H9 (cell line): ENCODE measurements around the gene KIAA0825. TPM values are rescaled to one million over a fixed set of nuclear protein-coding genes. Genes with fewer than 3 reads are reported as not detected.
A peak's percentile ranks its signal among the peaks of the same experiment; 100 is the strongest.

ENCODE experiments used
- DNase-seq: peaks from one replicate; pipeline ENCODE4 v3.0.0-alpha.2; 2017
- H2AFZ ChIP-seq: one replicate; pipeline ENCODE4 v1.6.1; 2013; ENCODE audit warnings: mild to moderate bottlenecking, low read length, control low read depth, moderate library complexity
- H2AK5ac ChIP-seq: 2 replicates; pipeline ENCODE4 v1.6.1; 2013; ENCODE audit warnings: low read length, control low read depth, mixed read lengths; ENCODE audit not compliant: insufficient read length
- H2BK120ac ChIP-seq: one replicate; pipeline ENCODE4 v1.6.1; 2013; ENCODE audit warnings: low read depth, mild to moderate bottlenecking, low read length, control low read depth, inconsistent platforms; ENCODE audit not compliant: poor library complexity, severe bottlenecking
- H2BK12ac ChIP-seq: 2 replicates; pipeline ENCODE4 v1.6.1; 2013; ENCODE audit warnings: low read length, control low read depth, mixed read lengths, low read depth; ENCODE audit not compliant: insufficient read length
- H2BK15ac ChIP-seq: 2 replicates; pipeline ENCODE4 v1.6.1; 2013; ENCODE audit warnings: low read depth, low read length, control low read depth
- H2BK20ac ChIP-seq: one replicate; pipeline ENCODE4 v1.6.1; 2013; ENCODE audit warnings: low read depth, mild to moderate bottlenecking, low read length, control low read depth, inconsistent platforms; ENCODE audit not compliant: poor library complexity, severe bottlenecking
- H2BK5ac ChIP-seq: 2 replicates; pipeline ENCODE4 v1.6.1; 2013; ENCODE audit warnings: low read length, control low read depth, mixed read lengths; ENCODE audit not compliant: insufficient read length
- H3K14ac ChIP-seq: 2 replicates; pipeline ENCODE4 v1.6.1; 2013; ENCODE audit warnings: low read length, control low read depth; ENCODE audit not compliant: insufficient read depth
- H3K18ac ChIP-seq: 2 replicates; pipeline ENCODE4 v1.6.1; 2013; ENCODE audit warnings: low read depth, mild to moderate bottlenecking, mixed read lengths, low read length, control low read depth; ENCODE audit not compliant: insufficient read length
- H3K23ac ChIP-seq: 2 replicates; pipeline ENCODE4 v1.6.1; 2013; ENCODE audit warnings: low read length, control low read depth, mixed read lengths, low read depth; ENCODE audit not compliant: insufficient read length
- H3K23me2 ChIP-seq: 2 replicates; pipeline ENCODE4 v1.6.1; 2013; ENCODE audit warnings: low read depth, mild to moderate bottlenecking, mixed read lengths, low read length, control low read depth; ENCODE audit not compliant: insufficient read length, poor library complexity, severe bottlenecking
- H3K27ac ChIP-seq: 2 replicates; pipeline ENCODE4 v1.5.1; 2013; ENCODE audit warnings: low read length, control low read depth, mixed read lengths, low read depth; ENCODE audit not compliant: insufficient read length
- H3K27me3 ChIP-seq: 2 replicates; pipeline ENCODE4 v1.6.1; 2013; ENCODE audit warnings: low read length, control low read depth, inconsistent platforms; ENCODE audit not compliant: insufficient read depth
- H3K4ac ChIP-seq: 2 replicates; pipeline ENCODE4 v1.6.1; 2013; ENCODE audit warnings: low read depth, mild to moderate bottlenecking, control low read depth, inconsistent platforms, low read length, moderate library complexity
- H3K4me1 ChIP-seq: 2 replicates; pipeline ENCODE4 v1.6.1; 2013; ENCODE audit warnings: low read length, control low read depth, inconsistent platforms; ENCODE audit not compliant: insufficient read depth
- H3K4me2 ChIP-seq: 2 replicates; pipeline ENCODE4 v1.6.1; 2013; ENCODE audit warnings: low read length, control low read depth, mixed read lengths; ENCODE audit not compliant: insufficient read length, insufficient read depth
- H3K56ac ChIP-seq: 2 replicates; pipeline ENCODE4 v1.6.1; 2013; ENCODE audit warnings: low read depth, mild to moderate bottlenecking, mixed read lengths, low read length, control low read depth; ENCODE audit not compliant: insufficient read length
- H3K79me1 ChIP-seq: 2 replicates; pipeline ENCODE4 v1.6.1; 2013; ENCODE audit warnings: low read depth, mild to moderate bottlenecking, moderate library complexity, low read length, control low read depth, inconsistent platforms; ENCODE audit not compliant: insufficient read depth, poor library complexity, severe bottlenecking
- H3K79me2 ChIP-seq: 2 replicates; pipeline ENCODE4 v1.6.1; 2013; ENCODE audit warnings: low read length, control low read depth, inconsistent platforms; ENCODE audit not compliant: insufficient read depth
- H3K9ac ChIP-seq: 2 replicates; pipeline ENCODE4 v1.6.1; 2013; ENCODE audit warnings: low read length, control low read depth, mixed read lengths; ENCODE audit not compliant: insufficient read length; ENCODE audit errors: extremely low read depth
- H3K9me3 ChIP-seq: one replicate; pipeline ENCODE4 v1.6.1; 2013; ENCODE audit warnings: low read depth, low read length, inconsistent platforms; ENCODE audit not compliant: control insufficient read depth
- H3T11ph ChIP-seq: one replicate; pipeline ENCODE4 v1.6.1; 2013; ENCODE audit warnings: mild to moderate bottlenecking, low read length, control low read depth, inconsistent platforms
- H4K20me1 ChIP-seq: one replicate; pipeline ENCODE4 v1.6.1; 2013; ENCODE audit not compliant: control insufficient read depth, insufficient read length, insufficient read depth
- H4K5ac ChIP-seq: 2 replicates; pipeline ENCODE4 v1.6.1; 2013; ENCODE audit warnings: low read depth, mild to moderate bottlenecking, mixed read lengths, low read length, control low read depth; ENCODE audit not compliant: insufficient read length
- H4K8ac ChIP-seq: replicated peaks from 2 replicates; pipeline ENCODE4 v1.6.1; 2013; ENCODE audit warnings: low read length, control low read depth, mixed read lengths, low read depth; ENCODE audit not compliant: insufficient read length
- H4K91ac ChIP-seq: 2 replicates; pipeline ENCODE4 v1.6.1; 2013; ENCODE audit warnings: low read depth, mild to moderate bottlenecking, moderate library complexity, mixed read lengths, low read length, control low read depth; ENCODE audit not compliant: insufficient read length
- H3K27ac Mint-ChIP-seq, 3 experiments: 2 replicates in 2 of 3; 3 replicates in 1 of 3; pipeline ENCODE4 v1.8.0; 2020 to 2021; ENCODE audit warnings: mixed read lengths in 3 of 3, mild to moderate bottlenecking in 1 of 3, moderate library complexity in 1 of 3
- H3K27me3 Mint-ChIP-seq: 2 replicates; pipeline ENCODE4 v1.8.0; 2021; ENCODE audit warnings: low read depth, mild to moderate bottlenecking, moderate library complexity, mixed read lengths
- H3K36me3 Mint-ChIP-seq, 3 experiments: 2 replicates in 2 of 3; 3 replicates in 1 of 3; pipeline ENCODE4 v1.8.0; 2020 to 2021; ENCODE audit warnings: low read depth in 3 of 3, mixed read lengths in 3 of 3; ENCODE audit not compliant: insufficient read depth in 1 of 3
- H3K4me1 Mint-ChIP-seq, 2 experiments: 2 replicates each; pipeline ENCODE4 v1.8.0; 2020; ENCODE audit warnings: mixed read lengths in 2 of 2
- H3K4me3 Mint-ChIP-seq, 2 experiments: 2 replicates in 1 of 2; 3 replicates in 1 of 2; pipeline ENCODE4 v1.8.0; 2020 to 2021; ENCODE audit warnings: mild to moderate bottlenecking in 2 of 2, mixed read lengths in 2 of 2, moderate library complexity in 1 of 2
- H3K9me3 Mint-ChIP-seq, 2 experiments: 2 replicates in 1 of 2; 3 replicates in 1 of 2; pipeline ENCODE4 v1.8.0; 2020; ENCODE audit warnings: mild to moderate bottlenecking in 2 of 2, mixed read lengths in 2 of 2, moderate library complexity in 1 of 2
- WGBS: extraction: QIAGEN DNeasy Blood & Tissue Kit; methylation state at CpG from one replicate; pipeline ENCODE4 v1.1.7; 2013; ENCODE audit warnings: missing lambda C conversion rate, low lambda C conversion rate, mixed read lengths; ENCODE audit not compliant: insufficient read length; ENCODE audit errors: extremely low coverage; 5-methylcytosine and 5-hydroxymethylcytosine counted together
- total RNA-seq: library from RNA; stranded (reverse); gene quantifications from 2 replicates; pipeline ENCODE4 v1.2.1, GENCODE V29; 2021
- TF ChIP-seq, protein P1 (sequence below): fragments of 200-600 bp; sonication (generic); conservative IDR thresholded peaks from 3 replicates; pipeline ENCODE4 v1.8.0; 2021; ENCODE audit warnings: antibody characterized with exemption, mild to moderate bottlenecking

Gene KIAA0825
- total RNA-seq, 1 experiment from 2014 or later = 1.8 TPM

DNA sequence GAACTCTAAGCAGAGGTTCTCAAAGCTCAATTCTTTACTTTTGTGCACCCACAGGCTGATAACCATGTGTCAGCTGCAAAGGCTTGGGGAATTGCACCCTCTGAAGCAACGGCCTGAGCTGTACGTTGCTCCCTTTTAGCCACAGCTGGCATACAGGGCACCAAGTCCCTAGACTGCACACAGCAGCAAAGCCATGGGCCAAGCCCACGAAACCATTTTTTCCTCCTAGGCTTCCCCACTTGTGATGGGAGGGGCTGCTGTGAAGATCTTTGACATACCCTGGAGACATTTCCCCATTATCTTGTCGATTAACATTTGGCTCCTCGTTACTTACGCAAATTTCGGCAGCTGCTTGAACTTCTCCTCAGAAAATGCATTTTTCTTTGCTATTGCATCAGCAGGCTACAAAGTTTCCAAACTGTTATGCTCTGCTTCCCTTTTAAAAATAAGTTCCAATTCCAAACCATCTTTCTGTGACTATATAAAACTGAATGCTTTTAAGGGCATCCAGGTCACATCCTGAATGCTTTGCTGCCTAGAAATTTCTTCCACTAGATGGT lies 23.0 kb downstream of the KIAA0825 start:
- Histone ChIP-seq H4K5ac (no peak overlapping the region), H3K14ac (no peak overlapping the region), H3K4me2 (no peak overlapping the region), H2BK12ac (no peak overlapping the region), H3K79me2 (no peaks in the 10 kb centered on the region), H3T11ph (no peak overlapping the region), H3K23ac (no peak overlapping the region), H3K9me3 (no peaks in the 10 kb centered on the region), H2BK15ac (no peak overlapping the region), H2BK120ac (no peak overlapping the region), H3K23me2 (no peaks in the 10 kb centered on the region), H3K56ac (no peak overlapping the region), H3K79me1 (no peaks in the 10 kb centered on the region), H2BK20ac (no peak overlapping the region), H3K9ac (no peak overlapping the region), H4K20me1 (no peaks in the 10 kb centered on the region), H2BK5ac (no peak overlapping the region), H3K27me3 (no peaks in the 10 kb centered on the region), H4K91ac (no peak overlapping the region), H3K4me1 (no peaks in the 10 kb centered on the region), H3K27ac (no peak overlapping the region), H3K18ac (no peak overlapping the region), H2AFZ (no peak overlapping the region), H4K8ac (no peak overlapping the region), H3K4ac (no peak overlapping the region), H2AK5ac (no peak overlapping the region)
- peaks cover 0 to 10% (median 2%) of the 10 kb centered on the region in 3 experiments; a peak in 3 of 7 replicates for H3K36me3 Mint-ChIP-seq
- no peak overlapping the region for H3K4me3 Mint-ChIP-seq
- H3K27ac Mint-ChIP-seq = peak overlapping the region in 1 of 3 experiments; percentile 59; a peak in 1 of 7 replicates
- no CpG with 5 or more reads among the region's 7 CpGs for WGBS
- H3K4me1 Mint-ChIP-seq = no peaks in the 10 kb centered on the region
- no peak for DNase-seq
- TF ChIP-seq, protein P1, sequence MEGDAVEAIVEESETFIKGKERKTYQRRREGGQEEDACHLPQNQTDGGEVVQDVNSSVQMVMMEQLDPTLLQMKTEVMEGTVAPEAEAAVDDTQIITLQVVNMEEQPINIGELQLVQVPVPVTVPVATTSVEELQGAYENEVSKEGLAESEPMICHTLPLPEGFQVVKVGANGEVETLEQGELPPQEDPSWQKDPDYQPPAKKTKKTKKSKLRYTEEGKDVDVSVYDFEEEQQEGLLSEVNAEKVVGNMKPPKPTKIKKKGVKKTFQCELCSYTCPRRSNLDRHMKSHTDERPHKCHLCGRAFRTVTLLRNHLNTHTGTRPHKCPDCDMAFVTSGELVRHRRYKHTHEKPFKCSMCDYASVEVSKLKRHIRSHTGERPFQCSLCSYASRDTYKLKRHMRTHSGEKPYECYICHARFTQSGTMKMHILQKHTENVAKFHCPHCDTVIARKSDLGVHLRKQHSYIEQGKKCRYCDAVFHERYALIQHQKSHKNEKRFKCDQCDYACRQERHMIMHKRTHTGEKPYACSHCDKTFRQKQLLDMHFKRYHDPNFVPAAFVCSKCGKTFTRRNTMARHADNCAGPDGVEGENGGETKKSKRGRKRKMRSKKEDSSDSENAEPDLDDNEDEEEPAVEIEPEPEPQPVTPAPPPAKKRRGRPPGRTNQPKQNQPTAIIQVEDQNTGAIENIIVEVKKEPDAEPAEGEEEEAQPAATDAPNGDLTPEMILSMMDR = no peak
- H3K9me3 Mint-ChIP-seq = no peaks in the 10 kb centered on the region; a peak in 1 of 5 replicates
- H3K27me3 Mint-ChIP-seq = no peaks in the 10 kb centered on the region
